ENCODE data around the gene TPTE2.
"Not testable (repeated sequence)": the region's sequence is repeated elsewhere in the genome, so short reads cannot be mapped to it uniquely, and the experiment has no call there.

DNA sequence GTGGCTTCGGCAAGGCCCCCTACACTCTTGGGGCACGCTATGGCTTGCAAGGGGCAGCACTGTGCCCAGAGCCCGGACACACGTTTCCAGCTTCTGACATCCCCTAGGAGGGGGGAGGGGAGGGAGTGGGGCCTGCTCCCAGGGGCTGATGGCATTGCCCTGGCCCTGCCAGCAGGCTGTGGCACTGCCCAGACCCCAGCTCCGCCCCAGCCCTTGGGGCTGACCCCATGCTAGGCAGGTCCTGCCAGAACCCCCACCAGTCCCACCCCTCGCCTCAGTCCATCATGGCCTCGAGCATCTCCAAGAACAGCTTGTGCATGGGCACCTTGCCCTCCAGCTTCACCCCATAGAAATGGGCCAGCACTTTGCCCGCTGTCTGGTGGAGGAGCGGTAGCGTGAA, 1.6 kb downstream of the TPTE2 start:
- TF ChIP-seq POLR2A (IDR thresholded peaks at IDR 0.05): not testable (repeated sequence)
- TF ChIP-seq, protein P1, sequence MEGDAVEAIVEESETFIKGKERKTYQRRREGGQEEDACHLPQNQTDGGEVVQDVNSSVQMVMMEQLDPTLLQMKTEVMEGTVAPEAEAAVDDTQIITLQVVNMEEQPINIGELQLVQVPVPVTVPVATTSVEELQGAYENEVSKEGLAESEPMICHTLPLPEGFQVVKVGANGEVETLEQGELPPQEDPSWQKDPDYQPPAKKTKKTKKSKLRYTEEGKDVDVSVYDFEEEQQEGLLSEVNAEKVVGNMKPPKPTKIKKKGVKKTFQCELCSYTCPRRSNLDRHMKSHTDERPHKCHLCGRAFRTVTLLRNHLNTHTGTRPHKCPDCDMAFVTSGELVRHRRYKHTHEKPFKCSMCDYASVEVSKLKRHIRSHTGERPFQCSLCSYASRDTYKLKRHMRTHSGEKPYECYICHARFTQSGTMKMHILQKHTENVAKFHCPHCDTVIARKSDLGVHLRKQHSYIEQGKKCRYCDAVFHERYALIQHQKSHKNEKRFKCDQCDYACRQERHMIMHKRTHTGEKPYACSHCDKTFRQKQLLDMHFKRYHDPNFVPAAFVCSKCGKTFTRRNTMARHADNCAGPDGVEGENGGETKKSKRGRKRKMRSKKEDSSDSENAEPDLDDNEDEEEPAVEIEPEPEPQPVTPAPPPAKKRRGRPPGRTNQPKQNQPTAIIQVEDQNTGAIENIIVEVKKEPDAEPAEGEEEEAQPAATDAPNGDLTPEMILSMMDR (IDR thresholded peaks at IDR 0.05): not testable (repeated sequence)

Data from uterus (tissue), 2 donors.